ENCODE results near the gene DLX1.
"Not testable (repeated sequence)": the region's sequence is repeated elsewhere in the genome, so short reads cannot be mapped to it uniquely, and the experiment has no call there.

DLX1 gene

GRCh38 chr2:172065111-172065510, 20.2 kb upstream of the DLX1 start:
- DNase-seq, result no peak

DNA sequence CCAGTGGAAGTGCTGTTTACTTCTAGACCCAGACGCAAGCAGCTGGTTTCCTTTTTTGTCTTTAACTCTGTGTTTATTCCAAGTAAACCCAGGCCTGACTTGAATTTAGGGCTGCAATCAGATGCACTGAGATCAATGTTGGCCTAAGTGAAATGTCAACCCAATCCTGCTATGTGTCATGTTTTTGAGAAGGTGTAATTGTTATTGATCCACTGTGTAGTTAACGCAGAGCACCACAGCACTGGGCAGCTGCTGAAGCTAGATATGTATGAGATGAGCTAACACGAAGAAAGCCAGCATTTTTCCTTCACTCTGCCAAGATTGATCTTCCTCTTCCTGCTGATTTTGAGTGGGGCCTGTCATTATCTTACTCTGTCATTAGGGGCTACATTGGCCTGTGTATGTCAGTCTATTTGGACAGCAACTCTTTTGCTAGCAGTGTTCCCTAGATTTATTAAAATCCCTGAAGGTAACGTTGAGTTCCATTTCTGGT, 18.9 kb upstream of the DLX1 start:
- DNase-seq, result no peak

- not testable (repeated sequence) for DNase-seq
These were observed 17.4 kb upstream of the DLX1 start for GRCh38 chr2:172067905-172068304.

GRCh38 chr2:172070936-172071335, 14.4 kb upstream of the DLX1 start:
- DNase-seq, result no peak

DNA sequence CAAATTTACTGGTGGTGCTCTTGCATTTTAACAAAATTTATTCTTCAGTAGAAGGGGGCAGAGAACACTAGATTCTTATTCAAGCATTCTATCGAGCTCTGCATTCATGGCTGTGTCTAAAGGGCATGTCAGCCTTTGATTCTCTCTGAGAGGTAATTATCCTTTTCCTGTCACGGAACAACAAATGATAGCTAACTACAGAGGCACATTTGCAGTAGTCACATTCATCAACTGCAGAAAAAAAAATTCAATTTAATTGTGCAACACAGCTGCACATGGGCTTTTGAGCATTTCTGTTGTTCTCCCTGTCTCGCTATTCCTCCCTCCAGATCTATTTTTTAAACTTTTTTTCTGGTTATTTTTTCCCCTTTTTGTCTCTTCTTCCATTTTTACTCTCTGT, 13.0 kb upstream of the DLX1 start:
- no peak for DNase-seq

DNA sequence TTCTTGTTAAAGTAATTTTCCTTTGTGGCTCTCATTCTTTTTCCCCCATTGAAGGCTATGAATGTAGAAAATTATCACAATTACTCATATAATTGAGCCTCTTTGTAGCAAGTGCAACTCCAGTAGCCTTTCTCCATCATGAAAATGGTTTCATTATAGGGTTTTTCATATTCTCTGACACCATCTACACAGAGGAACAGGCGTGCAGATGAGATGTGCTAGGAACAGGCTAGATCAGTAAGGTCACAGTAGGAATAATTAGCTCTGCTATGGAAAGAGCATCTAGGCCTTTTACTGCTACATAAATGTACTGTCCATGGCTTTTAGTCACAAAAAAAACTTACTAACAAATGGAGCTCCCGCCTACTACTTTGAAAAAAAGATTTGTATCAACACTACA, 12.6 kb upstream of the DLX1 start:
- no peak for DNase-seq

DNA sequence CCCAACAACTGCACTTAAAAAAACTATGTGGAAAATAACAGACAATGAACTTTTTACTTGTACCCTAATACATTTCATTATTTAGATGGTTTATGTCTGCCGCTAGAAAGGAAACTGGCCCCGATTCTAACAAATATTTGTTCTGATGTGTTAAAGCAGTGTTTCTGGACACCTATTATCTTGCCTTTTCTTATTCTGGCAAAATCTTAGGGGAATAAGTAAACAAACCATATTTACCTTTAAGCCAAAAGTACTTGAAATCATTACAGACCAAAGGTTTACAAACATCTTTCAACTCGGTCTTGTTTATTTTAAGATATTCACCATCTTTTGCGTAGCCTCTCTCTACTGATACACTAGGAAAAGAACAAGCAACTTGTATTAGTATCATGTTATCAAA, 11.8 kb upstream of the DLX1 start:
- DNase-seq, result no peak

DNA sequence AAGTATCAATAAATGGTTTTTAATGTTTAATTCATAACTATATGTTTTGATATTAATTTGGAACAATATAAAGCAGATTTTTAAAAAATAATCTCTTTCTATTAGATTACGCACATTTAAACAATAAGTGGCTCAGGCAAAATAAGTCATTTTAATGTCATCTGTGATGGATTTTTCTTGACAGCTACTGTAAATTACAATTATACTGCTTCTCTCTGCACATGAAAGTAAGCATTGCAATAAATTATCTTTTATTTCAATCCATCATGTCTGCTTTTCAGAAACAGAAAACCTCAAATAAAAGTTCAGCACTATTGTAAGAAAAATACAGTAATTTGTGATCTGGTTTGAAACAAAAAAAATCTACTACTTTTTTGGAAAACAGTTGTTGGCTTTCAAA, 11.1 kb upstream of the DLX1 start:
- DNase-seq, result no peak

- DNase-seq, result no peak
These were observed 5.9 kb upstream of the DLX1 start for GRCh38 chr2:172079416-172079815.

GRCh38 chr2:172079838-172080640, 5.3 kb upstream of the DLX1 start:
- no peak for DNase-seq

DNA sequence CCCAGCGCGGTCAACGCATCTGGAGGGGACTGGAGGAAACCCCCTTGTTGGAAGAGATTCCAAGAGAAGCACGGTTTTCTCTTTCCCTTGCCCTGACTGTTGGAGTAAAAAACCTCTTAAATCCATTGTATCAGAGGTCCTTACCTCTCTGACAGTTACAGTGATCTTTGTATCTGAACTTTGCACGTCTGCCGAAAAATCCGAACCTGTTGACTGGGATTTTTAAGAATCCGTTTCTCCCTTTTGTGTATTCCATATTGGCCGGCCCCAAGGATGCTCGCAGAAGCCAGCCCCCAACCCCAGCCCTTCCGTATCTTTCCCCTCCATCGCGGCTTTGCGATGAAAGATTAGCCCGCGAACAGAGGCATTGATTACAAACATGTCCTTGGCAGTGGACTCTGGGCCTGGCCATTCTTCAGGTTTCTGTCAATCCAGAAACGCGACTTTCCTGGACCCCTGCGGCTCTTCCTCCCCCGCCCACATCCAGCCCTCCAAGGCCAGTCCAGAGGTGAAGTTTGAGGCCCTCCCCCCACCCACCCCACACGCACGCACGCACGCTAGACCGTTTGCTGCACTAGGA, 4.6 kb upstream of the DLX1 start:
- DNase-seq, result no peak

DNA sequence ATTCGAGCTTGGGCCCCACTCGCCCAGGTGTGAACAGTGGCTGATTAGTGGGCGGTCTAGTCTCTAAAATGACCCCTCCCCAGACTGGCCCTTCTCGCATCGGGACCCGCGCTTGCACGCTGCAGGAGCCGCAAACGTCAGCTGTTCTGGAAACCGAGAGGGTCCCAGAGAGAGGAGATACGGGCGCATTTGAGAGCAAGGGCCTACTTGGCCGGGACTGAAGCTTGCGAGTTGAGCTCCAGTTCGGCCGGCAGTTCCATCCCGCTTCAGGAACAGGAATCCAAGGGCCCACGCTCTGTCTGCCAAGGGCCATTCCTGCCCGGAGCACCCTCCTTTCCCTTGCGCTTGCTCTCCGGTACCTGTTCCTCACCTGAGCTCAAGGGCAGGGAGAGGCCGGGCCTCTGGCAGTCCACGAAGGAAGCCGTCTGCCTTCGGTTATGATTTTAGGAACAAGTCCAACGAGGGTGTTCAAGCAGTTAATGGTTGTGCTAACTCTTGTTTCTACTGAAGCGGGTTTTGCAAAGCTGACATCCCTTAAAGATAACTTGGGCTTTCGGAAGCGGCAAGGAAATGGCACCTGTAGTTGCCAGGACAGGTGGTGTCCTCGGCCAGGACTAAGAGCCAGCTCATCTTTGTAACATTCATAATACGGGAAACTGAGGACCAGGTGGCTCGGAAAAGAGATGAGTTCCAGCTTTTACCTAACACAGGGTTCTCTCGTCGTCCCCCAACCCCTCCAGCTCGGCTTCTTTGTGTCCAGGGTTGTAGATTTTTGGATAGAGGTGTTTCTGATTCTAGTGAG, 3.9 kb upstream of the DLX1 start:
- no peak for DNase-seq

GRCh38 chr2:172082105-172082943, 3.0 kb upstream of the DLX1 start:
- no peak for DNase-seq

DNA sequence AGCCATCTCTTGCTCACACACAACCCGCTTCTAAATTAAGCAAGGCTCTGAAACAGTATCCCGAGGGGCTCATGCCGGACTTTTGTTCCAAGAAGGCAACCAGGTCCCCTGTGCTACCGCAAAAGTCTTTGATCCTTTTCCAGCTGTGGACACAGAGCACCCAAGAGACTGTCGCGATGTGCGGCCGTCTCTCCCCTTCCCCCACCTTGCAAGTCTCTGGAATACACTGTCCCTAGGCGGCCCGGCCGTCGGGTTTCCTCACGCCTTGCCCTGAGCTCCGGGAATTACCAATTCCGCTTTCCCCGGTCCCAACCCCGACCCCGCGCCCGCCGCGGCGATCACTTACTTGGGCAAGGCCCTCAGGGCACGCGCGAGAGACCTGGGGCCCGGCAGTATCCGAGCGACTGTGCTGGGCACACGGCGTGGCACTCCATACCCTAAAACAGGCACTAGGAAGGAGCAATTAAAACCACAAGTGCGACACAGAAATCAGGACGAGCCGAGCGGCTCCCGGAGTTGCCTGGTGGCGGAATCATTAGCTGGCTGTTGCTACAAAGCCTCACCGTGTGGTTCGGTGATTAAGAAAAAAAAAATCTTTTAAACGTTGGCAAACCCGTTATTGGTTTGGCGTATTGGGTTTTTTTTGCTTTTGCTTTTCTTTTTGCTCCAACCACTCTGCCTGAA, 2.2 kb upstream of the DLX1 start:
- no peak for DNase-seq

DNA sequence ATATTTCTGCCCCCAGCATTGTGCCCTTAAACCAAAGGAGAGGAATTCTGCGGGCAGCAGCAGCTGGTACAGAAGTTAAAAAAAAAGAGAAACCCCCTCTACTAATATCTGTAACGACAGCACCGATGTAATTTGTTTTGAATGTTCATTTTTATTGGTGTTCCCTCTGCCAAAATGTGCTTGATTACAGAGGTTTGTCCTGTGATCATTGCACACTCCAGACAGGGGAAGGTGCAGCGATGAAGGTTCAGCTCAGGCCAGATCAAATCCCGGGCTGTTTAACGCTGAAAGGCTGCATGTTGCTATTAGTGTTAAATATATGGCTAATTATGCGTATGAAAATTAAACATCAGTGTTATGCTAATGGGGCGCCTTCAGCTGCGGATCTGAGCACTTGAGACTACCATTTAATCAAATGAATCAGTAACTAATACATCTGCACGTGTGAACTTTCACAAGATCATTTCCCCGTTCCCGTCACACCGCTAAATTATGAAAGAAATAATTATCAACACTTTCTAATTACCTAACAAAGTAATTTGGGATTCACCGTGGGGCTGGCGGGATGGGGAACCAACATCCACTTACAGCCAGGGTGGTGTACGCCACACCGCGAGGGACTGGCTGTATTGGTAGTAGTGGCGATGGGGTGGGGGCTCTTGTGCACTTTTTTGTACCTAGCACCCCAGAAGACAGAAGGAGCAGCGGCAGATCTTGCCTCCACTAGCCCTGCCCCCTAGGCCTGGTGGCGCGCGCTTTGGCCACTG, 1.5 kb upstream of the DLX1 start:
- DNase-seq, result no peak

- peak; percentile 22 to 38 for DNase-seq
These were observed 987 bp upstream of the DLX1 start for GRCh38 chr2:172084395-172084644.

GRCh38 chr2:172084645-172085459, 455 bp upstream of the DLX1 start:
- peak; percentile 65 to 75 for DNase-seq

- DNase-seq, result peak; percentile 10 to 48
These were observed 1.2 kb downstream of the DLX1 start for GRCh38 chr2:172086241-172087206.

DNA sequence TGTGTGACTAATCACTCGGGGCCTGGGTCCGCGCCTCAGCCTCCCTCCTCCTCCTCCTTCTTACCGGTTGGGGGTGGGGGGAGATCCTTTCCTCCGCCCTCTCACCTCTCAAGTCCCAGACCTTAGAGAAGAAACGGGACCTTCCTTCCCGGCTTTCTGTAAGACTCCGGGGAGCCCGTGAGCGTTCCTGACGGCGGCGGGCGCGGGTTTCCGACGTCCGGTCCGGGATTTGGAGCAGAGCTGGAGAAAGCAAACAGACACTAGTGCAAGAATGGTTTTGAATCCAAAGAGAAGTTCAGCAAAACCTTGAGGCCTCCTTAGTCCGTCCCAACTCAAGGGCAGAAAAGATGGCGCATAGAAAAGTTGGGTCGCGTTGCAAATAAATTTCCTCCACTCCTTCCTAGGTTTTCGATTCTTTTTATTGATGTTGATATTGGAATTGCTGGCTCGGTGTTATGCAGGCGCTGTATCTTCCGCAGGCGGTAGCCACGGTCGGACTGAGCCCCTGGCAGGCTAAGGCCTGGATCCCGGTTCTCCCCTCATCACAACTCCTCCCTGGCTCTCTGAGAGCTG, 2.0 kb downstream of the DLX1 start:
- no peak for DNase-seq
